ENCODE results near the gene TMEM106B. TPM values are rescaled to one million over a fixed set of nuclear protein-coding genes. Genes with fewer than 3 reads are reported as not detected.

TMEM106B gene
- 25.9 and 29.2 TPM in 2 replicates for total RNA-seq

DNA sequence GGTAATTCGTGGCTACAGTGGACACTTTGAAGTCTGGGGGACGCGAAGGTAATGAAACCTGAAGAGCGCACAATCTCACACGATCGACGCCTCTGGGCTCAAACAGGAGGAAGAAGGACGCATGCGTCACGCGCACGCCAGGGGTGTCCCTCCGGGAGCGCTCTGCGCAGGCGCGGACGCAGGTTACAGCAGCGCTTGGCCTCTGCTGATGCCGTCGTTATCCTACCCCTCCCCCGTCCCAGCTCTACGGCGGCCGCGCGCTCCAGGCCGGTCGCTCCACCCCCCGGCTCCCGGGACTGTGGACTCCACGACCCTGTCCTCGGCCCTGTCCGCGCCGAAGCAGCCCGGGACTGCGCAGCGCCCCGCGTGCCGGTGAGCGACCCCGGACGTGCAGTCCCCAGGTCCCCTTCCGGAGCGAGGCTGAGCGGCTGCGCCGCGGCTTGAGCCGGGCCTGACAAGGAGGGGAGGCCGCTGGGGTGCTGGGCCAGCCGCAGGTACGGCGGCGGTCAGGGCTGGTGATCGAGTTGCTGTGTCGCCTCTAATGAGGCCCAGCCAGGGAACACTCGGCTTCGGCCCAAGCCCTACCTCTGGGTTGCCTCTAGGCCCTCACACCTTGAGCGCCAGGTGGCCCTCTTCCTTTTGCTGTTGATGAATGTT is at the start of gene TMEM106B:
Gene TMEM106B, plus strand, starts transcription at position 241 of the 657 bp plus-strand sequence. CDS start 3,517 bp downstream, outside the sequence.

Other genes starting within 250 kb of the TMEM106B start
- 0.19 and 0.63 TPM in 2 replicates for gene VWDE, start 192.6 kb downstream of the TMEM106B start, total RNA-seq

All from endothelial cell of coronary artery (primary cell).